K562 (cell line): ENCODE measurements around the gene SCYL1. TPM values are rescaled to one million over a fixed set of nuclear protein-coding genes. Genes with fewer than 3 reads are reported as not detected.
A peak's percentile ranks its signal among the peaks of the same experiment; 100 is the strongest.

ENCODE experiments used
- HINFP ChIP-seq: fragments of 450-650 bp; conservative IDR thresholded peaks from 2 replicates; pipeline ENCODE4 v1.6.1; 2016; ENCODE audit warnings: missing genetic modification characterization, low read depth, mild to moderate bottlenecking, control low read depth, missing compliant biosample characterization
- MCM7 ChIP-seq, 2 experiments: fragments of 450-650 bp; IDR thresholded peaks; 2 replicates each; pipeline ENCODE4 v1.6.1; 2016 to 2018
- TCF7L2 ChIP-seq: fragments of 150-350 bp; IDR thresholded peaks from 2 replicates; pipeline ENCODE4 v1.6.1; 2016; ENCODE audit warnings: low read depth, mild to moderate bottlenecking, low read length, moderate library complexity
- TOE1 ChIP-seq, 2 experiments: fragments of 450-650 bp in 1 of 2; sonication (generic) in 1 of 2; formaldehyde crosslinking in 1 of 2; IDR thresholded peaks; 2 replicates each; pipeline versions ENCODE4 v1.7.1 to v1.8.0; 2016 to 2022; ENCODE audit warnings: borderline replicate concordance in 2 of 2, mild to moderate bottlenecking in 2 of 2, antibody characterized with exemption in 1 of 2, inconsistent platforms in 1 of 2, low read depth in 1 of 2, missing genetic modification reagents in 1 of 2, moderate library complexity in 1 of 2
- ZBTB33 ChIP-seq: sonication (generic); formaldehyde crosslinking; IDR thresholded peaks from 2 replicates; pipeline ENCODE4 v1.8.1; 2023; ENCODE audit warnings: mild to moderate bottlenecking, missing genetic modification reagents
- ZFX ChIP-seq: sonication (generic); formaldehyde crosslinking; IDR thresholded peaks from 2 replicates; pipeline ENCODE4 v1.8.0; 2022; ENCODE audit warnings: mild to moderate bottlenecking, missing genetic modification reagents, moderate library complexity
- ZNF316 ChIP-seq: fragments of 450-650 bp; IDR thresholded peaks from 2 replicates; pipeline ENCODE4 v1.6.1; 2016
- ZNF592 ChIP-seq: fragments of 450-650 bp; IDR thresholded peaks from 2 replicates; pipeline ENCODE4 v1.6.1; 2017; ENCODE audit warnings: antibody characterized with exemption, mild to moderate bottlenecking
- polyA plus RNA-seq, 8 experiments: library from polyadenylated mRNA; depleted of rRNA in 4 of 8; stranded (reverse) in 5 of 8; unstranded in 3 of 8; fragments of >200 nt; fragmentation: Nextera tagmentation in 2 of 8; fragmentation: Illumina TruSeq in 1 of 8; extraction: Ambion mirVana in 2 of 8; extraction: Trizol in 1 of 8; gene quantifications; 2 replicates each; pipeline versions ENCODE4 v1.2.1 to v1.2.3, GENCODE V29; 2011 to 2014; ENCODE audit warnings: inconsistent platforms in 1 of 8, missing spikeins in 1 of 8
- total RNA-seq, 7 experiments: library from RNA; depleted of rRNA in 6 of 7; stranded (reverse); fragments of >200 nt in 6 of 7; fragmentation: Illumina TruSeq in 2 of 7; extraction: Trizol in 2 of 7; gene quantifications; 2 replicates each; pipeline versions ENCODE4 v1.2.1 to v1.2.3, GENCODE V29; 2011 to 2021; ENCODE audit warnings: low replicate concordance in 1 of 7
- TF ChIP-seq, protein P1 (sequence below): sonication (generic); formaldehyde crosslinking; IDR thresholded peaks from 2 replicates; pipeline ENCODE4 v1.8.0; 2022; ENCODE audit warnings: missing genetic modification reagents, mild to moderate bottlenecking, borderline replicate concordance

The SCYL1 gene
- total and polyA plus RNA-seq, 9 of the 15 experiments (the other 6 are each of a cell fraction or from before 2014, with no cell fraction given) = 1.9 to 145 (median 57.6) TPM

- no peak for TF ChIP-seq ZNF592
- TF ChIP-seq TCF7L2 = no peak
- no peak for TF ChIP-seq HINFP
- peak; percentile 34; the same call in 1 of the 2 replicates for TF ChIP-seq ZFX
- no peak for TF ChIP-seq MCM7 (IDR thresholded peaks at IDR 0.05)
- TF ChIP-seq, protein P1, sequence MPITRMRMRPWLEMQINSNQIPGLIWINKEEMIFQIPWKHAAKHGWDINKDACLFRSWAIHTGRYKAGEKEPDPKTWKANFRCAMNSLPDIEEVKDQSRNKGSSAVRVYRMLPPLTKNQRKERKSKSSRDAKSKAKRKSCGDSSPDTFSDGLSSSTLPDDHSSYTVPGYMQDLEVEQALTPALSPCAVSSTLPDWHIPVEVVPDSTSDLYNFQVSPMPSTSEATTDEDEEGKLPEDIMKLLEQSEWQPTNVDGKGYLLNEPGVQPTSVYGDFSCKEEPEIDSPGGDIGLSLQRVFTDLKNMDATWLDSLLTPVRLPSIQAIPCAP (CRISPR knock-in tag) = no peak
- TF ChIP-seq ZBTB33 (CRISPR knock-in tag) = no peak
- no peak for TF ChIP-seq ZNF316
- TF ChIP-seq TOE1 (IDR thresholded peaks at IDR 0.05; ENCODE audit: borderline replicate concordance) = no peak
- no peak for TF ChIP-seq TOE1 (CRISPR knock-in tag; IDR thresholded peaks at IDR 0.05; ENCODE audit: borderline replicate concordance, low read depth)
Measured at GRCh38 chr11:65501186-65501471, 23.8 kb upstream of the SCYL1 start (continued).
